Karpas-422 (cell line): ENCODE results near the gene GGTLC1. TPM values are rescaled to one million over a fixed set of nuclear protein-coding genes. Genes with fewer than 3 reads are reported as not detected.

Experiments
- DNase-seq: peaks from one replicate; pipeline ENCODE4 v3.0.0-alpha.2; 2015
- H2AFZ ChIP-seq: fragments of 200-600 bp; sonication (generic); 2 replicates; pipeline ENCODE4 v1.6.1; 2014; ENCODE audit warnings: antibody characterized with exemption, low read length, mixed read lengths
- H3K27ac ChIP-seq: fragments of 200-600 bp; sonication (generic); 2 replicates; pipeline ENCODE4 v1.5.1; 2014; ENCODE audit warnings: mild to moderate bottlenecking, low read length, moderate library complexity
- H3K27me3 ChIP-seq: fragments of 200-600 bp; sonication (generic); 2 replicates; pipeline ENCODE4 v1.6.1; 2014; ENCODE audit warnings: low read length, mixed read lengths
- H3K36me3 ChIP-seq: fragments of 200-600 bp; sonication (generic); 2 replicates; pipeline ENCODE4 v1.6.1; 2014; ENCODE audit warnings: low read length, mixed read lengths; ENCODE audit not compliant: insufficient read depth
- H3K4me1 ChIP-seq: fragments of 200-600 bp; sonication (generic); 2 replicates; pipeline ENCODE4 v1.6.1; 2014; ENCODE audit warnings: mild to moderate bottlenecking, low read length, mixed read lengths
- H3K4me2 ChIP-seq: fragments of 200-600 bp; sonication (generic); 2 replicates; pipeline ENCODE4 v1.6.1; 2014; ENCODE audit warnings: low read length, low read depth, mild to moderate bottlenecking; ENCODE audit not compliant: poor library complexity, severe bottlenecking
- H3K4me3 ChIP-seq: fragments of 200-600 bp; sonication (generic); 2 replicates; pipeline ENCODE4 v1.5.1; 2014; ENCODE audit warnings: mild to moderate bottlenecking, antibody characterized with exemption, low read length, mixed read lengths
- H3K79me2 ChIP-seq: fragments of 200-600 bp; sonication (generic); 2 replicates; pipeline ENCODE4 v1.6.1; 2014; ENCODE audit warnings: mild to moderate bottlenecking, low read length, mixed read lengths
- H3K9ac ChIP-seq: fragments of 200-600 bp; sonication (generic); 2 replicates; pipeline ENCODE4 v1.6.0; 2014; ENCODE audit warnings: low read length
- H3K9me2 ChIP-seq: fragments of 200-600 bp; sonication (generic), shearing (Covaris generic); replicated peaks from 2 replicates; pipeline ENCODE4 v1.6.0; 2014; ENCODE audit warnings: mild to moderate bottlenecking, low read length, moderate library complexity; ENCODE audit not compliant: insufficient read depth
- H3K9me3 ChIP-seq: fragments of 300-700, 200-600 bp; sonication (generic); 2 replicates; pipeline ENCODE4 v1.6.1; 2014; ENCODE audit warnings: low read length, mixed read lengths
- H4K20me1 ChIP-seq: fragments of 200-600 bp; sonication (generic); 2 replicates; pipeline ENCODE4 v1.6.1; 2014; ENCODE audit warnings: mild to moderate bottlenecking, antibody characterized with exemption, low read length, low read depth; ENCODE audit not compliant: insufficient read depth
- total RNA-seq: library from RNA; depleted of rRNA; stranded (reverse); fragments of >200 nt; shearing (Covaris generic); gene quantifications from 2 replicates; pipeline ENCODE4 v1.2.3, GENCODE V29; 2014; ENCODE audit warnings: low replicate concordance; rRNA removed

The GGTLC1 gene
- not detected in 2 replicates for total RNA-seq

GRCh38 chr20:23988561-23988960, at the start of gene GGTLC1:
Gene GGTLC1, minus strand, starts transcription at chr20:23988779. Its CDS starts 2,168 bp downstream, at chr20:23986611.
- Histone ChIP-seq H3K4me1 (no peaks in the 10 kb centered on the region; the same call in 1 of the 2 replicates), H3K27me3 (no peaks in the 10 kb centered on the region), H3K9me3 (no peaks in the 10 kb centered on the region), H4K20me1 (no peaks in the 10 kb centered on the region), H3K9me2 (no peaks in the 10 kb centered on the region), H3K4me2 (no peak within 1 kb of the TSS), H3K9ac (no peak within 1 kb of the TSS), H3K36me3 (no peaks in the 10 kb centered on the region), H3K27ac (no peak within 1 kb of the TSS), H3K4me3 (no peak within 1 kb of the TSS), H2AFZ (no peak within 1 kb of the TSS), H3K79me2 (no peaks in the 10 kb centered on the region)
- DNase-seq = peak; percentile 10

- H3K4me2 ChIP-seq = no peak overlapping the region
- H3K9me2 ChIP-seq = peaks cover 5% of the 10 kb centered on the region; the same call in 1 of the 2 replicates
- H3K4me3 ChIP-seq = no peak overlapping the region
- H3K27ac ChIP-seq = no peak overlapping the region
- no peaks in the 10 kb centered on the region for H3K79me2 ChIP-seq
- no peaks in the 10 kb centered on the region for H4K20me1 ChIP-seq
- peaks cover 8% of the 10 kb centered on the region for H3K4me1 ChIP-seq
- no peak overlapping the region for H3K9ac ChIP-seq
- no peak for DNase-seq
- no peaks in the 10 kb centered on the region for H3K27me3 ChIP-seq
- no peaks in the 10 kb centered on the region for H3K36me3 ChIP-seq
- H3K9me3 ChIP-seq = no peaks in the 10 kb centered on the region
- no peak overlapping the region for H2AFZ ChIP-seq
These were observed 46.2 kb upstream of the GGTLC1 start for GRCh38 chr20:24034820-24035219.

- no peaks in the 10 kb centered on the region for H3K79me2 ChIP-seq
These were observed 45.0 kb upstream of the GGTLC1 start for GRCh38 chr20:24033565-24033964.

GRCh38 chr20:24033151-24033550, 44.6 kb upstream of the GGTLC1 start:
- Histone ChIP-seq H3K79me2 (no peaks in the 10 kb centered on the region), H3K27me3 (no peaks in the 10 kb centered on the region), H3K9ac (no peak overlapping the region), H3K9me2 (peaks cover 5% of the 10 kb centered on the region; the same call in 1 of the 2 replicates), H3K4me1 (peaks cover 8% of the 10 kb centered on the region), H3K27ac (no peak overlapping the region), H3K9me3 (no peaks in the 10 kb centered on the region), H4K20me1 (no peaks in the 10 kb centered on the region), H2AFZ (no peak overlapping the region), H3K4me2 (no peak overlapping the region), H3K36me3 (no peaks in the 10 kb centered on the region), H3K4me3 (no peak overlapping the region)
- no peak for DNase-seq

More at GRCh38 chr20:24033565-24033964, 45.0 kb upstream of the GGTLC1 start:
- Histone ChIP-seq H3K9ac (no peak overlapping the region), H3K27me3 (no peaks in the 10 kb centered on the region), H4K20me1 (no peaks in the 10 kb centered on the region), H3K27ac (no peak overlapping the region), H3K4me2 (no peak overlapping the region), H3K4me3 (no peak overlapping the region), H3K9me3 (no peaks in the 10 kb centered on the region), H3K9me2 (peaks cover 5% of the 10 kb centered on the region; the same call in 1 of the 2 replicates), H2AFZ (no peak overlapping the region), H3K4me1 (peaks cover 8% of the 10 kb centered on the region), H3K36me3 (no peaks in the 10 kb centered on the region)
- no peak for DNase-seq

- H3K4me1 ChIP-seq = peaks cover 8% of the 10 kb centered on the region
- H3K9me2 ChIP-seq = peaks cover 5% of the 10 kb centered on the region; the same call in 1 of the 2 replicates
These were observed 43.9 kb upstream of the GGTLC1 start for GRCh38 chr20:24032400-24032898.

GRCh38 chr20:24027229-24027628, 38.6 kb upstream of the GGTLC1 start:
- H3K79me2 ChIP-seq = no peaks in the 10 kb centered on the region
- H2AFZ ChIP-seq = no peak overlapping the region
- H3K4me1 ChIP-seq = no peaks in the 10 kb centered on the region
- no peaks in the 10 kb centered on the region for H3K9me3 ChIP-seq
- H3K9ac ChIP-seq = no peak overlapping the region
- no peaks in the 10 kb centered on the region for H3K36me3 ChIP-seq
- peaks cover 5% of the 10 kb centered on the region; the same call in 1 of the 2 replicates for H3K9me2 ChIP-seq
- no peaks in the 10 kb centered on the region for H3K27me3 ChIP-seq
- no peak overlapping the region for H3K4me2 ChIP-seq
- no peak for DNase-seq
- H3K4me3 ChIP-seq = no peak overlapping the region
- no peaks in the 10 kb centered on the region for H4K20me1 ChIP-seq
- H3K27ac ChIP-seq = no peak overlapping the region

More at GRCh38 chr20:24032400-24032898, 43.9 kb upstream of the GGTLC1 start:
- Histone ChIP-seq H3K27me3 (no peaks in the 10 kb centered on the region), H4K20me1 (no peaks in the 10 kb centered on the region), H3K9ac (no peak overlapping the region), H3K27ac (no peak overlapping the region), H3K4me2 (no peak overlapping the region), H3K36me3 (no peaks in the 10 kb centered on the region), H3K9me3 (no peaks in the 10 kb centered on the region), H3K79me2 (no peaks in the 10 kb centered on the region), H3K4me3 (no peak overlapping the region), H2AFZ (no peak overlapping the region)
- no peak for DNase-seq

GRCh38 chr20:24022621-24023180, 34.1 kb upstream of the GGTLC1 start:
- Histone ChIP-seq H2AFZ (no peak overlapping the region), H3K9me2 (no peaks in the 10 kb centered on the region), H3K4me1 (no peaks in the 10 kb centered on the region), H3K9ac (no peak overlapping the region), H4K20me1 (no peaks in the 10 kb centered on the region), H3K27me3 (no peaks in the 10 kb centered on the region), H3K27ac (no peak overlapping the region), H3K4me3 (no peak overlapping the region), H3K36me3 (no peaks in the 10 kb centered on the region), H3K9me3 (no peaks in the 10 kb centered on the region), H3K79me2 (no peaks in the 10 kb centered on the region), H3K4me2 (no peak overlapping the region)
- DNase-seq = no peak

- Histone ChIP-seq H3K36me3 (no peaks in the 10 kb centered on the region), H3K9me2 (no peaks in the 10 kb centered on the region), H3K4me3 (no peak overlapping the region), H3K79me2 (no peaks in the 10 kb centered on the region), H2AFZ (no peak overlapping the region), H3K27me3 (no peaks in the 10 kb centered on the region), H3K9me3 (no peaks in the 10 kb centered on the region), H3K4me2 (no peak overlapping the region), H4K20me1 (no peaks in the 10 kb centered on the region), H3K9ac (no peak overlapping the region), H3K27ac (no peak overlapping the region), H3K4me1 (no peaks in the 10 kb centered on the region)
- DNase-seq = no peak
These were observed 30.2 kb upstream of the GGTLC1 start for GRCh38 chr20:24018796-24019195.
